ENCODE data around the gene PAK5.

GRCh38 chr20:9677100-9677623, 161.7 kb downstream of the PAK5 start:
- no peak for TF ChIP-seq EZH2 (IDR thresholded peaks at IDR 0.05; ENCODE audit: insufficient read depth, poor library complexity, severe bottlenecking)
- TF ChIP-seq EZH2phosphoT487 (IDR thresholded peaks at IDR 0.05; ENCODE audit: insufficient read depth, low read depth) = no peak

All from GM23248 (cell line).